Upper lobe of right lung (tissue), 1 donor: ENCODE data around the gene TAS2R3. TPM values are rescaled to one million over a fixed set of nuclear protein-coding genes. Genes with fewer than 3 reads are reported as not detected.
A peak's percentile ranks its signal among the peaks of the same experiment; 100 is the strongest.

Source experiments
- ATAC-seq: fragments of 200-7000 bp; cut with Tn5 transposase; one replicate; pipeline ENCODE4 v1.9.1; 2020; ENCODE audit warnings: mild to moderate bottlenecking, moderate library complexity
- DNase-seq: peaks from one replicate; pipeline ENCODE4 v3.0.0-alpha.2; 2020
- H3K27ac ChIP-seq: fragments of 200-600 bp; one replicate; pipeline ENCODE4 v1.8.0; 2022
- H3K27me3 ChIP-seq: fragments of 200-600 bp; one replicate; pipeline ENCODE4 v1.8.0; 2022; ENCODE audit warnings: mild to moderate bottlenecking
- H3K36me3 ChIP-seq: fragments of 200-600 bp; one replicate; pipeline ENCODE4 v1.8.0; 2022
- H3K4me1 ChIP-seq: fragments of 200-600 bp; one replicate; pipeline ENCODE4 v1.8.0; 2022
- H3K4me3 ChIP-seq: fragments of 200-600 bp; one replicate; pipeline ENCODE4 v1.8.0; 2022; ENCODE audit warnings: mild to moderate bottlenecking
- H3K9me3 ChIP-seq: fragments of 200-600 bp; one replicate; pipeline ENCODE4 v1.8.0; 2022
- CTCF ChIP-seq: fragments of 200-600 bp; IDR thresholded peaks from one replicate; pipeline ENCODE4 v1.8.0; 2022; ENCODE audit warnings: antibody characterized with exemption
- intact Hi-C: fragments of 100-400 bp; cut with DNase I; formaldehyde crosslinking; loops from one replicate; pipeline ENCODE4 v1.11.0; 2022
- total RNA-seq: library from RNA; stranded (reverse); fragmentation: NEBNext Ultra II Directional; extraction: Animal tissue kit (Norgen Biotek cat#: 25700); gene quantifications from one replicate; pipeline ENCODE4 v1.2.1, GENCODE V29; 2021
- donor health status: DM: no; HTN: yes; CAD: no; lungs with severe emphysema.

Gene TAS2R3
- total RNA-seq, 1 donor from 2014 or later, result 1.6 TPM

GRCh38 chr7:141722529-141722928 lies 41.4 kb upstream of the TAS2R3 start:
- H3K4me3 ChIP-seq, result no peak overlapping the region
- DNase-seq, result no peak
- intact Hi-C loops, result no loop called here
- TF ChIP-seq CTCF, result no peak
- no peak for ATAC-seq
- H3K4me1 ChIP-seq, result no peaks in the 10 kb centered on the region
- no peaks in the 10 kb centered on the region for H3K36me3 ChIP-seq
- no peaks in the 10 kb centered on the region for H3K27me3 ChIP-seq
- H3K27ac ChIP-seq, result no peak overlapping the region
- H3K9me3 ChIP-seq, result no peaks in the 10 kb centered on the region

GRCh38 chr7:141729020-141729419 lies 34.9 kb upstream of the TAS2R3 start:
- intact Hi-C loops, result no loop called here
- ATAC-seq, result no peak
- H3K27ac ChIP-seq, result no peak overlapping the region

GRCh38 chr7:141731476-141732149 lies 32.3 kb upstream of the TAS2R3 start:
- DNase-seq (no peak), ATAC-seq (no peak)
- intact Hi-C loops, result no loop called here
- Histone ChIP-seq H3K27ac (no peak overlapping the region), H3K4me3 (no peak overlapping the region), H3K27me3 (no peaks in the 10 kb centered on the region), H3K4me1 (no peaks in the 10 kb centered on the region), H3K36me3 (no peaks in the 10 kb centered on the region), H3K9me3 (no peaks in the 10 kb centered on the region)
- no peak for TF ChIP-seq CTCF

More at GRCh38 chr7:141729020-141729419, 34.9 kb upstream of the TAS2R3 start:
- TF ChIP-seq CTCF, result no peak
- H3K36me3 ChIP-seq, result no peaks in the 10 kb centered on the region
- H3K27me3 ChIP-seq, result no peaks in the 10 kb centered on the region
- H3K4me3 ChIP-seq, result no peak overlapping the region
- DNase-seq, result no peak
- no peaks in the 10 kb centered on the region for H3K4me1 ChIP-seq
- H3K9me3 ChIP-seq, result no peaks in the 10 kb centered on the region

GRCh38 chr7:141737118-141737835 lies 26.6 kb upstream of the TAS2R3 start:
- peak; percentile 25 for ATAC-seq
- DNase-seq, result no peak
- H3K36me3 ChIP-seq, result peaks cover 26% of the 10 kb centered on the region
- peak overlapping the region; percentile 58 for H3K4me3 ChIP-seq
- intact Hi-C loops, result no loop called here
- H3K27me3 ChIP-seq, result no peaks in the 10 kb centered on the region
- TF ChIP-seq CTCF, result no peak
- no peaks in the 10 kb centered on the region for H3K9me3 ChIP-seq
- H3K4me1 ChIP-seq, result peaks cover 20% of the 10 kb centered on the region
- H3K27ac ChIP-seq, result peak overlapping the region; percentile 90

- peak; percentile 75 for TF ChIP-seq CTCF
- Histone ChIP-seq H3K36me3 (peaks cover 34% of the 10 kb centered on the region), H3K27ac (peak within 1 kb of the TSS; percentile 90), H3K4me1 (peaks cover 20% of the 10 kb centered on the region), H3K27me3 (no peaks in the 10 kb centered on the region), H3K9me3 (no peaks in the 10 kb centered on the region), H3K4me3 (peak within 1 kb of the TSS; percentile 58)
- peak; percentile 93 for DNase-seq
- ATAC-seq, result peak; percentile 97
- intact Hi-C loops, result no loop called here
Measured at GRCh38 chr7:141737836-141738591, 25.9 kb upstream of the TAS2R3 start, which contains the start of gene SSBP1. Gene SSBP1 (plus strand): TSS chr7:141738358. CDS start chr7:141739167, 809 bp downstream.
